GM18870 (cell line): Measurements from ENCODE around the gene KIFBP.
"Not testable (repeated sequence)": the region's sequence is repeated elsewhere in the genome, so short reads cannot be mapped to it uniquely, and the experiment has no call there.

ENCODE experiments used
- ATAC-seq: cut with Tn5 transposase; IDR thresholded peaks from one replicate; pipeline ENCODE4 v1.9.1; 2021; ENCODE audit warnings: moderate library complexity; ENCODE audit not compliant: unreplicated experiment

KIFBP gene, protein sequence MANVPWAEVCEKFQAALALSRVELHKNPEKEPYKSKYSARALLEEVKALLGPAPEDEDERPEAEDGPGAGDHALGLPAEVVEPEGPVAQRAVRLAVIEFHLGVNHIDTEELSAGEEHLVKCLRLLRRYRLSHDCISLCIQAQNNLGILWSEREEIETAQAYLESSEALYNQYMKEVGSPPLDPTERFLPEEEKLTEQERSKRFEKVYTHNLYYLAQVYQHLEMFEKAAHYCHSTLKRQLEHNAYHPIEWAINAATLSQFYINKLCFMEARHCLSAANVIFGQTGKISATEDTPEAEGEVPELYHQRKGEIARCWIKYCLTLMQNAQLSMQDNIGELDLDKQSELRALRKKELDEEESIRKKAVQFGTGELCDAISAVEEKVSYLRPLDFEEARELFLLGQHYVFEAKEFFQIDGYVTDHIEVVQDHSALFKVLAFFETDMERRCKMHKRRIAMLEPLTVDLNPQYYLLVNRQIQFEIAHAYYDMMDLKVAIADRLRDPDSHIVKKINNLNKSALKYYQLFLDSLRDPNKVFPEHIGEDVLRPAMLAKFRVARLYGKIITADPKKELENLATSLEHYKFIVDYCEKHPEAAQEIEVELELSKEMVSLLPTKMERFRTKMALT

DNA sequence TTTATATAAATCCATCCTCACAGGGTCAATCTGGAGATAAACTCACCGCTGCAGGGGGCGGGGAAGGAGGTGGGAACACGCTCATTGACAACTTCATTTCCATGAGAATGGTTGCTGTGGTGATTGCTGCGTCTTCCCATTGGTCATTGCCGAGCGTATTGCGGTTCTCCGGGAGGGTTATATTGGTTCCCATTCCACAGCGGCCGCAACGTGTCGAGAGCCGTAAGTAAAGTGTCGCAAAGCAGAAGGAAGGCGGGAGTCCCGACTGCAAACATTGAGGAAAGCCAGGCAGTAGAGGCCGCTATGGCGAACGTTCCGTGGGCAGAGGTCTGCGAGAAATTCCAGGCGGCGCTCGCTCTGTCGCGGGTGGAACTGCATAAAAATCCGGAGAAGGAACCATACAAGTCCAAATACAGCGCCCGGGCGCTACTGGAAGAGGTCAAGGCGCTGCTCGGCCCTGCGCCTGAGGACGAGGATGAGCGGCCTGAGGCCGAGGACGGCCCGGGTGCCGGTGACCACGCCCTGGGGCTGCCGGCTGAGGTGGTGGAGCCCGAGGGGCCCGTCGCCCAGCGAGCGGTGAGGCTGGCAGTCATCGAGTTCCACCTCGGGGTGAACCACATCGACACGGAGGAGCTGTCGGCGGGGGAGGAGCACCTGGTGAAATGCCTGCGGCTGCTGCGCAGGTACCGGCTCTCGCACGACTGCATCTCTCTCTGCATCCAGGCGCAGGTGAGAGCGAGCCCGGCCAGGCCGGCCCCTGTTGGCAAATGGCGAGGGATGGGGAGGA, at the start of gene KIFBP:
KIFBP (plus strand) TSS at position 274 of the 787 bp plus-strand sequence; CDS start at position 304, 30 bp downstream.
- peak; percentile 67 for ATAC-seq

DNA sequence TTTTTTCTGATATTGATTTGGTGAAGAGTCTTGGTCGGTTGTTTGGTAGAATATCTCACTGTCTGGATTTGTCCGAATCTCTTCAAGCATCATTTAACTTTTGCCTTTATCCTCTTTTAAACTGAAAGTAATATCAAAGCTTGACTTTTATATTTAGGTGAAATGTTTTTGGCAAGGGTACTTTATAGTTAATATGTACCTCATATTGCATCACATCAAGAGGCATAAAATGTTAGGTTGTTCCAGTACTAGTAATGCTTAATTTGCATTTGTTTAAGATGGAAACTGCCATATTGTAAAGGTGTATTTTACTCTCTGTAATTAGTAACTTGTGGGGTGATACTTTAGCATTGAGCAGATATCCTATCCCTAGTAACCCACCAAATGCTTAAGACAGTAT, 49.7 kb upstream of the KIFBP start:
- ATAC-seq, result no peak

DNA sequence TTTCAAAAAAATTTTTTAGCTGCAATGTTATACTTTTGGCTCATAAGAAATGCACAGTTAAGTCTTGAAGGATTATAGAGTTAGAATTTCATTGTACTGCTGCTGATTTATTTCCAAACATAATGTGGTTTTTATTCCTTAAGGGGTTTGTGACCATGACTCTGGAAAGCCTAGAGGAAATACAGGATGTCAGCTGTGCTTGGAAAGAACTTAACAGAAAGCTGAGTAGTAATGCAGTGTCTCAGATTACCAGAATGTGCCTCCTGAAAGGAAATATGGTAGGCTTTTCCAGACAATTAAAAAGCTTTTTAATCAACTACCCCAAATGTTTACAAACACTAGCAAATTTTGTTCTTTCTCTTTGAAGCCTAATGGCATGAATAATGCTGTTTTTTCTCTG, 47.7 kb upstream of the KIFBP start:
- not testable (repeated sequence) for ATAC-seq

DNA sequence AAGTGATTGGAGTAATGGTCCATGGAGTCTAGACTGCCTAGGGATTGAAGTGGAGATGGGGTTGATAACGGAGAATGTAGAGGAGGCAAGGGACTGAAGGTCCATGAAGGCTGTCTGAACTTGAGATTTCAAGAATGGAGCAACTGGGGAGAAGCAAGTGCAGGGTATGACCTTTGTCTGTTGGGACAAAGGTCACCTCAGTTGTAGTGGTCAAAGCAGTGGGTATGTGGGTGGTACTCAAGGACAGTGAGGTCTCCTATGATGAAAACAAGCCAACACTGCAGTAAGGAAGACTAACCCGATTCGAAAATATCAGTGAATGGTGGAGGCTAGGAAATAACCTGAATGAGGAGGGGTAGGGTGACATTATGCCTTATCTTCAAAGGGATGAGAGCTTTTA, 38.0 kb upstream of the KIFBP start:
- ATAC-seq, result no peak

DNA sequence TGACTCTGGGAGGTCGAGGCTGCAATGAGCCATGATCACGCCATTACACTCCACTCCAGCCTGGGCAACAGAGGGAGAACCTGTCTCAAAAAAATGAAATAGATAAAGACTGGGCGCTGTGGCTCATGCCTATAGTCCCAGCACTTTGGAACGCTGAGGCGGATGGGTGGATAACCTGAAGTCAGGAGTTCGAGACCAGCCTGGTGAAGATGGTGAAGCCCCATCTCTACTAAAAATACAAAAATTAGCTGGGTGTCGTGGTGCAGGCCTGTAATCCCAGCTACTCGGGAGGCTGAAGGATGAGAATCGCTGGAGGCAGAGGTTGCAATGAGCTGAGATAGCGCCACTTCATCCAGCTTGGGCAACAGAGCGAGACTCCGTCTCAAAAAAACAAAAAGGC, 33.7 kb upstream of the KIFBP start:
- ATAC-seq, result no peak

DNA sequence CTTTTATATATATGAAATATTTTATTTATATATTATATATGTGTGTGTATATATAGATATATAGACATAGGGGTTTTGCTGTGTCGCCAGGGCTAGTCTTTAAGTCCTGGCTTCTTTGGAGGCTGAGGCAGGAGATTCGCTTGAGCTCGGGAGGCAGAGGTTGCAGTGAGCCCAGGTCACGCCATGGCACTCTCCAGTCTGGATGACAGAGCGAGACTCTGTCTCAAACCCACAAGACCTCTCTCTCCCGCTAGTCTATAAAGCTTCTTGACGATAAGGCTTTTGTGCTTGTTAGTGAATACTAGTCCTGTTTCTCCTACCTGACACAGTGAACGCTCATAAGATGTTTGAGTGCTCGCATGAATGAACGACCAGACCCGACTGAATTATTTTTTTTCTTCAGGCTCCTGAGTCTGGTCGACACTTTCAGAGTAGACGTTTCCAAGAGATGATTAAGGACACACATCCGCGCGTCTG, 33.2 kb upstream of the KIFBP start:
- no peak for ATAC-seq

DNA sequence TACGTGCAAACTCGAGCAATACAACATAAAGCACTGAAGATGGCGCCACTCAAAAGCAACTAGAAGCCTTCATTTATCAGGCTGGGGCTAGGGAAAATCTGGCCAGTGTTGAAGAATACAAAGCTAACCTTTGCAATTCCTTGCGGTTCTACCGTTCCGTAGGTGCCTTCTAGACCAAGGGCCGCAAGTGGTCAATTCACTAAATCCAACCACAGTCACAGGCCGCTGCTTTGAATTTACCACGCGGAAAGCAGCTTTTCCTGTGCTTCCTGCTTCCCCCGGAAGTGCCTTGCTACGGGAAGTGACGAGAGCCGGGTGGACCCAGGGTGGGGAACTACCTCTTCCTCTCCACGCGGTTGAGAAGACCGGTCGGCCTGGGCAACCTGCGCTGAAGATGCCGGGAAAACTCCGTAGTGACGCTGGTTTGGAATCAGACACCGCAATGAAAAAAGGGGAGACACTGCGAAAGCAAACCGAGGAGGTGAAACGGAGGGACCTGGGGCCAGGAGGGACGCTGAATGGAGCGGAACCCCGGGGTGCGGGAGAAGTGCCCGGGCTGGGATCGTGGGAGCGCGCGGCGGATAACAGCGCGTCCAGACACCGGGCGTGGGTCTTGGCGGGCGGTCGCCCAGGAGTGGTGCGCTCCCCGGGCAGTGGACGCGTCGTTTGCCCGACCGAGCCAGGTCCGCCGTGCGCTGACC, 32.6 kb upstream of the KIFBP start, which contains the start of gene DDX21:
DDX21 (plus strand) TSS at position 339 of the 701 bp plus-strand sequence; CDS start at position 395, 56 bp downstream.
- peak; percentile 65 for ATAC-seq

DNA sequence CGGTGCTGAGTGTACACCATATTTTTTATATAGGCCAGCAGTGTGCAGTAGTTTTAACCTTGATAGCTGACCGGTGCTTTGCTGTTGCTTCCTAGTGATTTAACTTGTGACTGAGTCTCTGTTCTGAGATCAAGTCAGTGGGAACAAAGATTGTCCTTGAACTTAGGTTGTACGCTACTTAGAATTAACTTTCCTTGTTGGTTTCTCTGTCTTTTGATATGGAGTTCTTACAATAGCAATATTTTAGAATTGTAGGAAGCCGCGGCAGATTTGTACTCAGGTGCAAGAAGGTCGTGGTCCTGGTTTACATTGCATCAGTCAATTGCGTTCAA, 31.4 kb upstream of the KIFBP start:
- ATAC-seq, result no peak

DNA sequence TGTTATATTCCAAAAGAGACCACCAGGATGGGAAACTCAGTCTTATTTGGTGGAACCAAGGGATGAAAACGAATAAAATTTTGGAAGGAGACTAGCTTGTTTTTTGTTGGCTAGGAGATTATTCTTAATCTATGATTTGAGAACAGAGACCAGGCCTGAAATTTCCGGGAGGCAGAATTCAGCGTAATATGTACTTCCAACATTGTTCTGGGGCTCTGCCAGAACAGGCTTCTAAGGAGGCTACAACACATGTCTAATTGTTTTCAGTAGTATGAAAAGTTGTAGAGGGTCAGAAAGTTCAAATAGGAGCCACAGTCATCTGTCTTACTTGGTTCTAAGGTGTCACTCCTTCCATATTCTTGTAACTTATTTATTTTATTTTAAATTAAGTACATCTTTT, 30.9 kb upstream of the KIFBP start:
- ATAC-seq, result no peak

DNA sequence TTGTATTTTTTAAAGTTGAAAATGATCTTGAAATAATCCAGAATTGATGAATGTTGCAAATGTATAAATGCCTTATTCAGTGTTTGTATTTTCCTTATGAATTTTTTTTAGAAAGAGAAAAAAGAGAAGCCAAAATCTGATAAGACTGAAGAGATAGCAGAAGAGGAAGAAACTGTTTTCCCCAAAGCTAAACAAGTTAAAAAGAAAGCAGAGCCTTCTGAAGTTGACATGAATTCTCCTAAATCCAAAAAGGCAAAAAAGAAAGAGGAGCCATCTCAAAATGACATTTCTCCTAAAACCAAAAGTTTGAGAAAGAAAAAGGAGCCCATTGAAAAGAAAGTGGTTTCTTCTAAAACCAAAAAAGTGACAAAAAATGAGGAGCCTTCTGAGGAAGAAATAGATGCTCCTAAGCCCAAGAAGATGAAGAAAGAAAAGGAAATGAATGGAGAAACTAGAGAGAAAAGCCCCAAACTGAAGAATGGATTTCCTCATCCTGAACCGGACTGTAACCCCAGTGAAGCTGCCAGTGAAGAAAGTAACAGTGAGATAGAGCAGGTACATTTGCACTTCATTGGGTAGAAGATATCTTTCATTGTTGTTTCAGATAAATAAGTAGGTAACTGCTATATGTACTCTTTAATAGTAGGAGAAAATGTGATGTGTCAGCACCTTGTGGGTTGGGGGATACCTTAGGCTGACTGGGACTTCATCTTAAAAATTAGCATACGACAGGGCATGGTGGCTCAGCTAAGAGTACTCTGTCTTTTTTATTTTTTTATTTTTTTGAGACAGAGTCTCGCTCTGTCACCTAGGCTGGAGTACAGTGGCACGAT, 28.7 kb upstream of the KIFBP start:
- no peak for ATAC-seq

DNA sequence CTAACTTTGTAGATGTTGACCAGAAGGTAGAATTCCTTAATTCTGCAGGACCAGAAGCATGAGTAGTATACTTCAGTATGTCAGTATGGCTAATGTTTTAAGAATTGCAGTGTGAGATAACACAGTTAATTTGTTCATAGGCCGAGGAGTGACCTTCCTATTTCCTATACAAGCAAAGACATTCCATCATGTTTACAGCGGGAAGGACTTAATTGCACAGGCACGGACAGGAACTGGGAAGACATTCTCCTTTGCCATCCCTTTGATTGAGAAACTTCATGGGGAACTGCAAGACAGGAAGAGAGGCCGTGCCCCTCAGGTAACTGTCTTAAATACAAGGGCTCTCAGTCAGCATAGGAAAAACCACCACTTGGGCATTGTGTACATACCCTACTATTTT, 25.5 kb upstream of the KIFBP start:
- ATAC-seq, result no peak

DNA sequence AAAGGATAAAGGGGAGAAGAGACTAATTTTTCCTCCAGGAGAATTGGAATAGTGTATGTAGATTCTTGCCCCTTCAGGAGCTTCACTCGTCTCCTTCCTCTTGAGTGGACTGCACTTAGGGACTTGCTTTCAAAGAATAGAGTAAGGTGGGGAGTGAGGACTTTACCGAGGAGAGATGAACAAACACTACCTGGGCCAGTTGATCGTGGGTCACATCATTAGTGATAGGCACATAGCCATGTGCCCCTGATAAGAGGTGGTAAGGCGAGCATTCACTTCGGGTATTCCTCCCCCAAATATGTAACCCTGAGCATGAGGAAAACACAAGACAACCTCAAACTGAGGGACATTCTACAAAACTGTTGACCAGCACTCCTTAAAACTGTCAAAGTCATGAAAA, 14.6 kb upstream of the KIFBP start:
- ATAC-seq, result no peak

DNA sequence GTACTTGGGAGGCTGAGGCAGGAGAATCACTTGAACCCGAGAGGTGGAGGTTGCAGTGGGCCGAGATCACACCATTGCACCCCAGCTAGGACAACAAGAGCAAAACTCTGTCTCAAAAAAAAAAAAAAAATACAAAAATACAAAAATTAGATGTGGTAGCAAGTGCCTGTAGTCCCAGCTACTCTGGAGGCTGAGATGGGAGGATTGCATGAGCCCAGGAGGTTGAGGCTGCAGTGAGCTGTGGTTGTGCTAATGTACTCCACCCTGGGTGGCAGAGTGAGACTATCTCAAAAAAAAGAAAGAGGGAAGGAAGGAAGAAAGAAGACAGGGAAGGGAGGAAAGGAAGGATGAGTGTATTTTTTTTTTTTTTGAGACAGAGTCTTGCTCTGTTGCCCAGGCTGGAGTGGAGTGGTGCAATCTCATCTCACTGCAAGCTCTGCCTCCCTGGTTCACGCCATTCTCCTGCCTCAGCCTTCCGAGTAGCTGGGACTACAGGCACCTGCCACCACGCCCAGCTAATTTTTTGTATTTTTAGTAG, 12.6 kb upstream of the KIFBP start:
- not testable (repeated sequence) for ATAC-seq

DNA sequence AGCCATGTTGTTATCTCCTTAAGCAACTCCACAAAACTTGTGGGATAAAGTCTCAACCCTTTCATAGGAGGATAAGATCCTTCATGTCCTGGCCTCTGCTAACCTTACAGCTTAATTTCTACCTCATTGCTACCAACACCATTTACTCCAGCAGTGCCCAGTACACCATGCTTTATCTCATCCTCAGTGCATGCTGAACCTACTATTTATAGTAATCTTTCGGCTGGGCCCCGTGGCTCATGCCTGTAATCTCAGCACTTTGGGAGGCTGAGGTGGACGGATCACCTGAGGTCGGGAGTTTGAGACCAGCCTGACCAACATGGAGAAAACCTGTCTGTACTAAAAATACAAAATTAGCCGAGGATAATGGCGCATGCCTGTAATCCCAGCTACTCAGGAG, 8.9 kb upstream of the KIFBP start:
- not testable (repeated sequence) for ATAC-seq

DNA sequence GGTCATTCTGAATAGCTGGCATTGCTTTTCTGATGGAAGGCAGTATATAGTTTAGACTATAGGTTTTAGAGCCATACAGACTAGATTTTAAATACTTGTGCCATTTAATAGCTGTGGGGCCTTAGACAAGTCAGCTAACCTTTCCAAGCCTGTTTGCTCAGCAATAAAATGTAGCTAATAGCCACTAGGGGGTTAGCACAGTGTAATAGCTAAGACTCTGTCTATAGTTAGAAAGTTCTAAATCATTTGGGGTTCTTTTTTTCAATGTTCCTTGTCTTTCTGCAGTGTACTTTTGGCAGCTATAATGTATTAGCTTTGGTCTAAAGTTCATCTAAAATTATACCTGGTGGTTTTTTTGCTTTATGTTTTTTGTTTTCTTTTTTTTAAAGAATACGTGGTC, 7.5 kb upstream of the KIFBP start:
- no peak for ATAC-seq

DNA sequence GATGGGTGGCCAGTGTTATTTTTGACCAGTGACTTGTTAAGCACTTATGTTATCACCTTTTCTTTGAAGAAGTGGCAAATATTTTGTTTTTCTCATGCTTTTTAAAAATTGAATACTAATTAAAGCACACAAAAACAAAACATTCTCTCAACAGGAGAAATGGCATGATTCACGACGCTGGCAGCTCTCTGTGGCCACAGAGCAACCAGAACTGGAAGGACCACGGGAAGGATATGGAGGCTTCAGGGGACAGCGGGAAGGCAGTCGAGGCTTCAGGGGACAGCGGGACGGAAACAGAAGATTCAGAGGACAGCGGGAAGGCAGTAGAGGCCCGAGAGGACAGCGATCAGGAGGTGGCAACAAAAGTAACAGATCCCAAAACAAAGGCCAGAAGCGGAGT, 6.2 kb upstream of the KIFBP start:
- ATAC-seq, result no peak

DNA sequence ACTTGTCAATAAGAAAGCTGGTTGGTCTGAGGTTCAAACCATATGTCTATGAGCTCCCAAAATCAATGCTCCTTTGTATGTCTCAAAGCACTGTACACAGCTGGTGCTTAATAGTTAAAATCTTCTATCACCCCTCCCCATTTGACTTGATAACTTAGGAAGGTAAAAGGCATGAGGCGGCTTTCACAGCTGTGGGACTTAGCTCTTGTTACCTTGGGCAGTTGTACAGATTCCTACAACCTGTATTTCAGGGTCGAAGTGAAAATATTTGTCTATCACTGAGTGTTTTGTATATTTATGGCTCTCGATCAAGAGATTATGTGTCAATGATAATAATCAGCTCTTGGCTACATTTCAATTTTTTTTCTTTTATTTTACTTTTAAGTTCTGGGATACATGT, 992 bp upstream of the KIFBP start:
- no peak for ATAC-seq

DNA sequence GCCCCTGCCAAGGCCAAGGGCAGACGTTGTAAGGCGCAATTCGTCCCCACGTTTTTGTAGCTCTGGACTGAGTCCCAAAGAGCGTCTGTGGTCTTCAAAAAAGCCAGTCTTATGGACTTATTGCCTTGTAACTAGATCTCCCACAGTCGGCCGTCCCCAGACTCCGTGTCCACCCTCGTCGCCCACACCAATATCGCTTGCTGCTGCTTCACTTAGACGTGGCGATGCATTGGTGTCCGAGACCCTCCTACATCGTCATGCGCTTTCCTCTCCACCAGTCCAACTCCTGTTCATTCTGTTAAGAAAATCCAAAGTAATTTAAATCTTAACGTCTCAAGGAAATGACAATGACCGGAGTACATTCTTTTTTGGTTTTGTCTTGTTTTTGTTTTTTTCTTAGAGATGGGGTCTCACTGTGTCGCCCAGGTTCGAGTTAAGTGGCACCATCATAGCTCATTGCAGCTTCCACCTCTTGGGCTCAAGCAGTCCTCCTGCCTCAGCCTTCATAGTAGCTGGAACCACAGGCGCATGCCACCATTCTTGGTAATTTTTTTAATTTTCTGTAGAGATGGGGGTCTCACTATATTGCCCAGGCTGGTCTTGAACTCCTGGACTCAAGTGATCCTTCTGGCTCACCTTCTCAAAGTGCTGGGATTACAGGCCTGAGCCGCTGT, 851 bp downstream of the KIFBP start:
- no peak for ATAC-seq
